ENCODE data around the gene SMARCAL1. TPM values are rescaled to one million over a fixed set of nuclear protein-coding genes. Genes with fewer than 3 reads are reported as not detected.
A peak's percentile ranks its signal among the peaks of the same experiment; 100 is the strongest.

Gene SMARCAL1
- total RNA-seq, 1 experiment from 2014 or later: 23.7 TPM

DNA sequence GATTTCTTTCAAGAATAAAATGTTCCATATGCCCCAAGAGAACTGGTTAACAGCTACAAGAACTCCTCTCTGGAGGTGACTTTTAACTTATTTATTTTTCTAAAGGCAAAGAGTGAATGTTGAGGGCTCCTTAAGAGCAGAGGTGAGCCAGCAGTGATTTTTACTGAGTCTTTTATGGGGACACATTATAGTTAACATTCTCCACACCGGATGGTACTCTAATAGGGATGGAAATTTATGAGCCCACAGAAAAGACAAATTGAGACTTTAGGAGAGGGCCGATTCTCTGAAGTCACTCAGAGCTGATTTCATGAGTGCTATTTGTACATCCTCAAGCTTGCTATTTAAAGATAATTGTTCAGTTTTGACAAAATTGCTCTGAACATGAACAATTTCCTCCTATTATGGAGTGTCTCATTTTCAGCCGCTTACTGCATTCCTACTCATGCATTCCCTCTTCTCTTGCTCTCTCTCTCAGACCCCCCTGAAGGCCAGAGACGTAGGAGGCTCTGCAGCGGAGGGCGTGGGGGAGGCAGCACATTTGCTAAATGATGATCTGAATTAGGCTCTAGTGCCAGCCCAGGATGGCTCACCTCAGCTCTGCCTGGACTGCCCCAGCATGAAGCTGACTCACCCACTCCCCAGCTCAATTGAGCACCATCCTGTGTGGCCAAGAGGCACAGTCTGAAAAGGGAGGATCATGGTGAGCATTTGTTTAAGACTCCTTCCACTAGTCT, 80.5 kb downstream of the SMARCAL1 start:
- H3K9ac ChIP-seq (ENCODE audit: low read length): peak overlapping the region; percentile 72

DNA sequence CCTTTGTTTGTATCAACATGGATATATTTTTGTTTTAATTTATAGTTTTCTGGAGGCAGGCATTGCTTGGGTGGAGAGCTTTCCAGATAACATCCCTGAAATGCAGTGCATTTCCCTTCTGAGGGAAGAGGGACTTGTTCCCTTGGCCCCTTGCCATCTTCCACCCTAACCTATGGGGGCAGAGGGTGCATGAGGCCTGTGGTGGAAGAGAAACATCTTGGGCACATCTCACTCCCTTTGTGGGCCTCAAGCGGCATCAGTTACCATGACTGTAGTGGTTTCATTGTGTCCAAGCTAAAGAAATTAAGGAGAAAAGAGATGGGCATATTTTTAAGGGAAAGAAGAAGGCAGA, 81.0 kb downstream of the SMARCAL1 start:
- no peak overlapping the region; the same call in 1 of the 2 replicates for H2AFZ ChIP-seq (ENCODE audit: low read length)
- H3K79me2 ChIP-seq (ENCODE audit: low read length): peaks cover 25% of the 10 kb centered on the region
- no peaks in the 10 kb centered on the region for H3K36me3 ChIP-seq (ENCODE audit: insufficient read depth, low read length)
- no peaks in the 10 kb centered on the region for H3K27me3 ChIP-seq (ENCODE audit: low read length)
- no peaks in the 10 kb centered on the region for H4K20me1 ChIP-seq (ENCODE audit: insufficient read depth, low read depth, low read length)
- H3K4me3 ChIP-seq (ENCODE audit: low read length): peak overlapping the region; percentile 58
- H3K9me2 ChIP-seq (replicated peaks; ENCODE audit: insufficient read depth, low read length): no peaks in the 10 kb centered on the region
- peak; percentile 71 for DNase-seq
- H3K27ac ChIP-seq (ENCODE audit: low read length): peak overlapping the region; percentile 99
- peaks cover 69% of the 10 kb centered on the region for H3K4me1 ChIP-seq (ENCODE audit: low read length)
- peak overlapping the region; percentile 72 for H3K9ac ChIP-seq (ENCODE audit: low read length)
- peak overlapping the region; percentile 77 for H3K4me2 ChIP-seq (ENCODE audit: low read depth, low read length, poor library complexity, severe bottlenecking)
- H3K9me3 ChIP-seq (ENCODE audit: low read length): no peaks in the 10 kb centered on the region

More for the DNA sequence above, 80.5 kb downstream of the SMARCAL1 start:
- Histone ChIP-seq H3K79me2 (ENCODE audit: low read length) (peaks cover 19% of the 10 kb centered on the region), H3K27ac (ENCODE audit: low read length) (peak overlapping the region; percentile 99), H3K36me3 (ENCODE audit: insufficient read depth, low read length) (no peaks in the 10 kb centered on the region), H3K4me3 (ENCODE audit: low read length) (peak overlapping the region; percentile 58), H3K4me1 (ENCODE audit: low read length) (peaks cover 68% of the 10 kb centered on the region), H3K27me3 (ENCODE audit: low read length) (no peaks in the 10 kb centered on the region), H2AFZ (ENCODE audit: low read length) (no peak overlapping the region), H3K9me2 (replicated peaks; ENCODE audit: insufficient read depth, low read length) (no peaks in the 10 kb centered on the region), H3K9me3 (ENCODE audit: low read length) (no peaks in the 10 kb centered on the region), H4K20me1 (ENCODE audit: insufficient read depth, low read depth, low read length) (no peaks in the 10 kb centered on the region), H3K4me2 (ENCODE audit: low read depth, low read length, poor library complexity, severe bottlenecking) (peak overlapping the region; percentile 77)
- DNase-seq: peak; percentile 91

DNA sequence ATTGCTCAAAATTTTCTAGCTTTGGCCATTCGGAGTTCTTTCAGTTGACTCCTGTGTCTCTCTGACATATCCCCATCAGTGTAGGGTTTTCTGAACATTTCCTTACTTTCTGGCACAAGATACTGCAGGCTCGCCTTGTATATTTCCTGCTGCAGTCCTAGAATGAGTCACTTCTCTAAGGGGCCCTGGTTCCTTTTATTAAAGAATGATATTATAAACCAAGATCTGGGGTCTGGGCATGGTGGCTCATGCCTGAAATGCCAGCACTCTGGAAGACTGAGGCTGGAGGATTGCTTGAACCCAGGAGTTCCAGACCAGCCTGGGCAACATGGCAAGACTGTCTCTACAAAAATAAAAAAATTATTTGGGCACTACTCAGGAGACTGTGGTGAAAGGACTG, 83.4 kb downstream of the SMARCAL1 start:
- peaks cover 46% of the 10 kb centered on the region for H3K79me2 ChIP-seq (ENCODE audit: low read length)
- H3K9me2 ChIP-seq (replicated peaks; ENCODE audit: insufficient read depth, low read length): no peaks in the 10 kb centered on the region
- peaks cover 19% of the 10 kb centered on the region for H4K20me1 ChIP-seq (ENCODE audit: insufficient read depth, low read depth, low read length)
- no peaks in the 10 kb centered on the region for H3K27me3 ChIP-seq (ENCODE audit: low read length)
- no peak overlapping the region for H2AFZ ChIP-seq (ENCODE audit: low read length)
- H3K4me1 ChIP-seq (ENCODE audit: low read length): peaks cover 81% of the 10 kb centered on the region
- H3K9ac ChIP-seq (ENCODE audit: low read length): peak overlapping the region; percentile 30
- peak overlapping the region; percentile 34 for H3K4me2 ChIP-seq (ENCODE audit: low read depth, low read length, poor library complexity, severe bottlenecking)
- H3K36me3 ChIP-seq (ENCODE audit: insufficient read depth, low read length): peaks cover 17% of the 10 kb centered on the region
- no peaks in the 10 kb centered on the region for H3K9me3 ChIP-seq (ENCODE audit: low read length)
- no peak for DNase-seq
- no peak overlapping the region for H3K4me3 ChIP-seq (ENCODE audit: low read length)
- peak overlapping the region; percentile 99 for H3K27ac ChIP-seq (ENCODE audit: low read length)

DNA sequence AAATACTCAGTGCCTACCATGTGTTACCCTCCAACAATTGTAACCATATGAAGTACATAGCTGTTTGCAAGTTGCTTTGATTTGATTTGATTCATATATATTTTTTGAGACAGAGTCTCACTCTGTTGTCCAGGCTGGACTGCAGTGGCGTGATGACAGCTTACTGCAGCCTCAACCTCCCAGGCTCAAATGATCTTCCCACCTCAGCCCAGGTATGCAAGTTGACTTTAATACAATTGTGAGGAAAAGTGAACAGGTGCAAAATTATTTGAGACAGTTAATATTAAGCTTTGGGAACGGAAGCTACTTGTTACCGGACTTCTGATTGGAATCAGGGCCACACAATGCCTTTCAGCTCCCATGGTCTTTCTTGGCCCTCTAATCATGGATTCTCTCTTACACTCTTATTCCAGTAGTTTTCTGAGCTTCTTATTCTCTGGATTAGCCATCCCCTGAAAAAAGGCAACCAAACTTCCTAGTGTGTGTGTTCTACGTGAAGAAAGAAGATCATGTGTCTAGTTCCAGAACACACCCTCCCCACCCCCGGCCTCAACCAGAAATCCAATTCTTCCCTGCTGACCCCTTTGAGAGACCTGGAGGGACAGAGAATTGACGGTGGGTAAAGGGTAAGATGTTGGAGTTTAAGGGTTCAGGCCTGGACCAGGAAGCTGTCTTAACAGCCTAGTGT, 85.2 kb downstream of the SMARCAL1 start:
- no peaks in the 10 kb centered on the region for H3K9me2 ChIP-seq (replicated peaks; ENCODE audit: insufficient read depth, low read length)
- H2AFZ ChIP-seq (ENCODE audit: low read length): no peak overlapping the region
- peaks cover 51% of the 10 kb centered on the region for H3K79me2 ChIP-seq (ENCODE audit: low read length)
- DNase-seq: peak; percentile 60
- H3K36me3 ChIP-seq (ENCODE audit: insufficient read depth, low read length): peaks cover 36% of the 10 kb centered on the region
- no peaks in the 10 kb centered on the region for H3K9me3 ChIP-seq (ENCODE audit: low read length)
- H3K4me2 ChIP-seq (ENCODE audit: low read depth, low read length, poor library complexity, severe bottlenecking): peak overlapping the region; percentile 83
- H3K4me1 ChIP-seq (ENCODE audit: low read length): peaks cover 68% of the 10 kb centered on the region
- peak overlapping the region; percentile 78 for H3K9ac ChIP-seq (ENCODE audit: low read length)
- H3K27me3 ChIP-seq (ENCODE audit: low read length): no peaks in the 10 kb centered on the region
- H3K27ac ChIP-seq (ENCODE audit: low read length): peak overlapping the region; percentile 68
- H3K4me3 ChIP-seq (ENCODE audit: low read length): peak overlapping the region; percentile 88
- H4K20me1 ChIP-seq (ENCODE audit: insufficient read depth, low read depth, low read length): peaks cover 34% of the 10 kb centered on the region

GRCh38 chr2:216498070-216498378, 85.7 kb downstream of the SMARCAL1 start:
- peaks cover 64% of the 10 kb centered on the region for H3K4me1 ChIP-seq (ENCODE audit: low read length)
- peaks cover 35% of the 10 kb centered on the region for H4K20me1 ChIP-seq (ENCODE audit: insufficient read depth, low read depth, low read length)
- peak overlapping the region; percentile 78 for H3K9ac ChIP-seq (ENCODE audit: low read length)
- no peaks in the 10 kb centered on the region for H3K9me3 ChIP-seq (ENCODE audit: low read length)
- peaks cover 51% of the 10 kb centered on the region for H3K79me2 ChIP-seq (ENCODE audit: low read length)
- H3K27ac ChIP-seq (ENCODE audit: low read length): peak overlapping the region; percentile 68
- peak overlapping the region; percentile 83 for H3K4me2 ChIP-seq (ENCODE audit: low read depth, low read length, poor library complexity, severe bottlenecking)
- H3K36me3 ChIP-seq (ENCODE audit: insufficient read depth, low read length): peaks cover 41% of the 10 kb centered on the region
- DNase-seq: no peak
- H3K4me3 ChIP-seq (ENCODE audit: low read length): peak overlapping the region; percentile 88
- no peaks in the 10 kb centered on the region for H3K27me3 ChIP-seq (ENCODE audit: low read length)
- no peaks in the 10 kb centered on the region for H3K9me2 ChIP-seq (replicated peaks; ENCODE audit: insufficient read depth, low read length)
- no peak overlapping the region for H2AFZ ChIP-seq (ENCODE audit: low read length)

DNA sequence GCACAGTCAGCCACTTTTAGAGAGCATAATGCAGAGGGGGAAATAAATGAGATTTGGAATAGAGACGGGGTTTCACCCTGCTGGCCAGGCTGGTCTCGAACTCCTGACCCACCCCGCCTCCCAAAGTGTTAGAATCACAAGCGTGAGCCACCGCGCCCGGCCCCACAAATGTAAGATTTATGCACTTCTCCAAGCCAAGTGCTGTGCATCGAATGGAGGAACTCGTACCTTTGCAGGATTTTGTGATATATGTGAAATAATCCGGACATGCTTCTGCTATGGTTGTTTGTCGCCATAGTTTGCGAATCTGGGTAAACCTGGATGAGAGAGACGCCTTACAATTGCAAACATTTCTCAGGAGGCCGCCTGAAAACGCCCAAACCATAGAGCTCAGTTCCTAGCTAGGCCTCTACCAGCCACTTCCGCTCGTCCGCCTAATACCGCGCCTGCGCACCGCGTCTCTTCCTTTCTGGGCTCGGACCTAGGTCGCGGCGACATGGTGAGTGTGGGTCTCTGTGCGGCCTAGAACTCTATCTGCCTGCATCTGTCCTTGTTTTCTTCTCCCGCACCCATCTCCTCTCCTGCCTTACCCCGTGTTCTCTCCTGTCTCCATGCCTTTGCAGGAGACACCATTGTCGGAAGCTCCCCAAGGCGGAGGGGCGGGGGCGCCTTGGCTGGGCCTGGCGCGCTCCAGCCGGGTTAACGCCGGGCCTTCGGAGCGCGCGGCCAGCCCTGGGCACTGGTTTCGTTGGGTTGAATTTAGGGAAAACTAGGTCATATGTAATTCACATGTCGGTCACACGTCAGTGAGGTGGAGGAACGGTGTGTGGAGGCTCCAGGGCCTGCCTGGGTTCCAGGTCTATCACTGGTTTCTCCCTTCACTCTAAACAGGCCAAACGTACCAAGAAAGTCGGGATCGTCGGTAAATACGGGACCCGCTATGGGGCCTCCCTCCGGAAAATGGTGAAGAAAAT, 86.4 kb downstream of the SMARCAL1 start, which contains the start of gene RPL37A:
RPL37A (plus strand) TSS at position 466 of the 974 bp plus-strand sequence; CDS start at position 497, 31 bp downstream.
- H3K27ac ChIP-seq (ENCODE audit: low read length): peak within 1 kb of the TSS; percentile 68
- H3K4me2 ChIP-seq (ENCODE audit: low read depth, low read length, poor library complexity, severe bottlenecking): peak within 1 kb of the TSS; percentile 83
- DNase-seq: peak; percentile 98
- peak within 1 kb of the TSS; percentile 89 for H3K9ac ChIP-seq (ENCODE audit: low read length)
- H3K9me3 ChIP-seq (ENCODE audit: low read length): no peaks in the 10 kb centered on the region
- no peaks in the 10 kb centered on the region for H3K27me3 ChIP-seq (ENCODE audit: low read length)
- peaks cover 35% of the 10 kb centered on the region for H4K20me1 ChIP-seq (ENCODE audit: insufficient read depth, low read depth, low read length)
- H3K36me3 ChIP-seq (ENCODE audit: insufficient read depth, low read length): peaks cover 44% of the 10 kb centered on the region
- H3K9me2 ChIP-seq (replicated peaks; ENCODE audit: insufficient read depth, low read length): no peaks in the 10 kb centered on the region
- H3K4me1 ChIP-seq (ENCODE audit: low read length): peaks cover 57% of the 10 kb centered on the region
- peak within 1 kb of the TSS; percentile 88 for H3K4me3 ChIP-seq (ENCODE audit: low read length)
- H3K79me2 ChIP-seq (ENCODE audit: low read length): peaks cover 51% of the 10 kb centered on the region
- no peak within 1 kb of the TSS for H2AFZ ChIP-seq (ENCODE audit: low read length)

GRCh38 chr2:216499641-216500218, 87.4 kb downstream of the SMARCAL1 start:
- Histone ChIP-seq H3K9me3 (ENCODE audit: low read length) (no peaks in the 10 kb centered on the region), H3K79me2 (ENCODE audit: low read length) (peaks cover 49% of the 10 kb centered on the region), H3K4me3 (ENCODE audit: low read length) (peak overlapping the region; percentile 88), H3K9me2 (replicated peaks; ENCODE audit: insufficient read depth, low read length) (no peaks in the 10 kb centered on the region), H3K4me1 (ENCODE audit: low read length) (peaks cover 46% of the 10 kb centered on the region), H2AFZ (ENCODE audit: low read length) (no peak overlapping the region), H3K27ac (ENCODE audit: low read length) (peak overlapping the region; percentile 68), H3K27me3 (ENCODE audit: low read length) (no peaks in the 10 kb centered on the region), H4K20me1 (ENCODE audit: insufficient read depth, low read depth, low read length) (peaks cover 40% of the 10 kb centered on the region), H3K9ac (ENCODE audit: low read length) (peak overlapping the region; percentile 89), H3K4me2 (ENCODE audit: low read depth, low read length, poor library complexity, severe bottlenecking) (peak overlapping the region; percentile 83), H3K36me3 (ENCODE audit: insufficient read depth, low read length) (peaks cover 54% of the 10 kb centered on the region)
- DNase-seq: no peak

All from Karpas-422 (cell line).